ENCODE results near the gene RLF. TPM values are rescaled to one million over a fixed set of nuclear protein-coding genes. Genes with fewer than 3 reads are reported as not detected.

Gene RLF
- total RNA-seq, 4 donors from 2014 or later, result 7.9 to 21.0 (median 12.4) TPM

- intact Hi-C loops (cut with DNase I), result loop anchor here (10.0 kb wide), 2 partner anchors 56 to 264 kb away; no protein-coding TSS in a partner anchor
- no peak for DNase-seq
- Histone ChIP-seq H3K27me3 (peaks cover 0 to 27% (median 0%) of the 10 kb centered on the region in 4 donors), H3K36me3 (no peaks in the 10 kb centered on the region), H3K27ac (no peak overlapping the region), H3K9me3 (no peaks in the 10 kb centered on the region), H3K4me1 (peaks cover 0 to 6% (median 0%) of the 10 kb centered on the region in 3 donors), H3K4me3 (no peak overlapping the region)
- no peak for TF ChIP-seq POLR2A (IDR thresholded peaks at IDR 0.05)
- no peak for TF ChIP-seq CTCF (IDR thresholded peaks at IDR 0.05)
- 71 to 75% methylated on average over 7 of the region's 7 CpGs for WGBS, 2 donors
Observed at GRCh38 chr1:40140211-40140973, 20.8 kb upstream of the RLF start.

GRCh38 chr1:40141878-40142535 lies 19.2 kb upstream of the RLF start:
- Histone ChIP-seq H3K4me3 (no peak overlapping the region), H3K27ac (no peak overlapping the region), H3K4me1 (peaks cover 0 to 6% (median 0%) of the 10 kb centered on the region in 3 donors), H3K27me3 (peaks cover 0 to 38% (median 0%) of the 10 kb centered on the region in 4 donors), H3K36me3 (no peaks in the 10 kb centered on the region), H3K9me3 (no peaks in the 10 kb centered on the region)
- no peak for DNase-seq
- intact Hi-C loops (cut with DNase I), result loop anchor here (10.0 kb wide), 2 partner anchors 57 to 263 kb away; no protein-coding TSS in a partner anchor
- TF ChIP-seq POLR2A (IDR thresholded peaks at IDR 0.05), result no peak
- no peak for TF ChIP-seq CTCF (IDR thresholded peaks at IDR 0.05)
- 59 to 63% methylated on average over 2 of the region's 2 CpGs for WGBS, 2 donors

- H3K36me3 ChIP-seq, result no peaks in the 10 kb centered on the region
- DNase-seq, result no peak
- H3K27me3 ChIP-seq, result peaks cover 0 to 57% (median 0%) of the 10 kb centered on the region in 4 donors
- no peak overlapping the region for H3K27ac ChIP-seq
- H3K9me3 ChIP-seq, result no peaks in the 10 kb centered on the region
- H3K4me1 ChIP-seq, result peaks cover 0 to 6% (median 0%) of the 10 kb centered on the region in 3 donors
- no peak for TF ChIP-seq POLR2A (IDR thresholded peaks at IDR 0.05)
- peak; percentile 40 to 79 (median 74) for TF ChIP-seq CTCF (IDR thresholded peaks at IDR 0.05)
- intact Hi-C loops (cut with DNase I), result loop anchor here (10.0 kb wide), 2 partner anchors 59 to 261 kb away; no protein-coding TSS in a partner anchor
- H3K4me3 ChIP-seq, result no peak overlapping the region
- WGBS, 2 donors, result 12 to 15% methylated on average over 6 to 7 of the region's 7 CpGs
Observed at GRCh38 chr1:40143891-40144575, 17.2 kb upstream of the RLF start.

GRCh38 chr1:40151457-40152079 lies 9.6 kb upstream of the RLF start:
- no peaks in the 10 kb centered on the region for H3K9me3 ChIP-seq
- 62 to 64% methylated on average over 5 to 6 of the region's 6 CpGs for WGBS, 2 donors
- H3K4me3 ChIP-seq, result no peak overlapping the region
- TF ChIP-seq POLR2A (IDR thresholded peaks at IDR 0.05) (no peak), CTCF (IDR thresholded peaks at IDR 0.05) (no peak)
- peaks cover 0 to 28% (median 0%) of the 10 kb centered on the region in 4 donors for H3K27me3 ChIP-seq
- no peaks in the 10 kb centered on the region for H3K36me3 ChIP-seq
- peaks cover 0 to 4% (median 0%) of the 10 kb centered on the region in 3 donors for H3K4me1 ChIP-seq
- DNase-seq, result no peak
- no peak overlapping the region for H3K27ac ChIP-seq
- intact Hi-C loops (cut with DNase I), result loop anchor here (5.0 kb wide), 1 partner anchor 186 kb away; no protein-coding TSS in a partner anchor

Measured in esophagus squamous epithelium (tissue), 5 donors.